Activated CD8-positive, alpha-beta T cell treated with anti-CD3 and anti-CD28 coated beads, Interleukin-2, amount 10 ng/mL, durations not matched to agents 7 days and 5 days (primary cell): ENCODE results near the gene RSPH9. TPM values are rescaled to one million over a fixed set of nuclear protein-coding genes. Genes with fewer than 3 reads are reported as not detected.

ENCODE experiments used
- ATAC-seq: fragments of 150-1000 bp; cut with Tn5 transposase; one replicate; pipeline ENCODE4 v1.10.0; 2021; ENCODE audit warnings: moderate library complexity
- CTCF ChIA-PET: fragments of 350-600 bp; sonication (Branson Sonifier 250); formaldehyde crosslinking; loops from one replicate; lab custom pipeline; 2021; ENCODE audit warnings: antibody characterized with exemption; lab: Charles Lee
- POLR2A ChIA-PET: fragments of 350-600 bp; sonication (Branson Sonifier 250); formaldehyde crosslinking; loops from one replicate; lab custom pipeline; 2021; ENCODE audit warnings: antibody characterized with exemption; lab: Charles Lee
- DNase-seq: peaks from one replicate; pipeline ENCODE4 v3.0.0-alpha.2; 2020
- H3K27ac Mint-ChIP-seq: one replicate; pipeline ENCODE4 v1.8.0; 2021; ENCODE audit warnings: mild to moderate bottlenecking, mixed read lengths
- H3K27me3 Mint-ChIP-seq: one replicate; pipeline ENCODE4 v1.8.0; 2021; ENCODE audit warnings: low read depth, mixed read lengths
- H3K36me3 Mint-ChIP-seq: one replicate; pipeline ENCODE4 v1.8.0; 2021; ENCODE audit warnings: low read depth, mixed read lengths
- H3K4me1 Mint-ChIP-seq: one replicate; pipeline ENCODE4 v1.8.0; 2021; ENCODE audit warnings: low read depth, mixed read lengths
- H3K4me3 Mint-ChIP-seq: one replicate; pipeline ENCODE4 v1.8.0; 2021; ENCODE audit warnings: mild to moderate bottlenecking, mixed read lengths
- H3K9me3 Mint-ChIP-seq: one replicate; pipeline ENCODE4 v1.8.0; 2022; ENCODE audit warnings: mixed read lengths; ENCODE audit not compliant: insufficient read depth
- total RNA-seq, 2 experiments: library from RNA; stranded (reverse); gene quantifications; one replicate each; pipeline ENCODE4 v1.2.3, GENCODE V29; 2021

Gene RSPH9
- total RNA-seq, 2 experiments from 2014 or later = not detected

- ChIA-PET CTCF (no interaction called here), POLR2A (no interaction called here)
- Mint-ChIP-seq H3K27ac (no peak overlapping the region), H3K4me3 (no peak overlapping the region), H3K9me3 (no peaks in the 10 kb centered on the region), H3K27me3 (peaks cover 20% of the 10 kb centered on the region), H3K4me1 (peaks cover 8% of the 10 kb centered on the region), H3K36me3 (no peaks in the 10 kb centered on the region)
- DNase-seq = no peak
- ATAC-seq = no peak
Measured at GRCh38 chr6:43716099-43716498, 71.3 kb downstream of the RSPH9 start.

GRCh38 chr6:43717389-43717788, 72.6 kb downstream of the RSPH9 start:
- CTCF ChIA-PET = no interaction called here
- H3K4me3 Mint-ChIP-seq = no peak overlapping the region
- peaks cover 18% of the 10 kb centered on the region for H3K27me3 Mint-ChIP-seq
- ATAC-seq = no peak
- POLR2A ChIA-PET = no interaction called here
- no peaks in the 10 kb centered on the region for H3K4me1 Mint-ChIP-seq
- H3K36me3 Mint-ChIP-seq = no peaks in the 10 kb centered on the region
- H3K9me3 Mint-ChIP-seq = no peaks in the 10 kb centered on the region
- no peak overlapping the region for H3K27ac Mint-ChIP-seq
- DNase-seq = no peak

GRCh38 chr6:43717822-43718221, 73.0 kb downstream of the RSPH9 start:
- ATAC-seq (no peak), DNase-seq (no peak)
- no peaks in the 10 kb centered on the region for H3K36me3 Mint-ChIP-seq
- H3K4me3 Mint-ChIP-seq = no peak overlapping the region
- H3K4me1 Mint-ChIP-seq = no peaks in the 10 kb centered on the region
- peaks cover 16% of the 10 kb centered on the region for H3K27me3 Mint-ChIP-seq
- H3K27ac Mint-ChIP-seq = no peak overlapping the region
- POLR2A ChIA-PET = no interaction called here
- CTCF ChIA-PET = no interaction called here
- H3K9me3 Mint-ChIP-seq = no peaks in the 10 kb centered on the region

- H3K9me3 Mint-ChIP-seq = no peaks in the 10 kb centered on the region
- POLR2A ChIA-PET = interaction anchor here (0.9 kb wide), 1 partner anchor 9 kb away, joined by 3 read pairs; no protein-coding TSS in a partner anchor
- H3K36me3 Mint-ChIP-seq = no peaks in the 10 kb centered on the region
- H3K4me1 Mint-ChIP-seq = peaks cover 3% of the 10 kb centered on the region
- peaks cover 16% of the 10 kb centered on the region for H3K27me3 Mint-ChIP-seq
- CTCF ChIA-PET = no interaction called here
- no peak overlapping the region for H3K27ac Mint-ChIP-seq
- ATAC-seq (no peak), DNase-seq (no peak)
- H3K4me3 Mint-ChIP-seq = no peak overlapping the region
Measured at GRCh38 chr6:43718387-43719105, 73.7 kb downstream of the RSPH9 start.

- no peaks in the 10 kb centered on the region for H3K36me3 Mint-ChIP-seq
- no peak overlapping the region for H3K27ac Mint-ChIP-seq
- no peak for DNase-seq
- H3K9me3 Mint-ChIP-seq = no peaks in the 10 kb centered on the region
- H3K4me3 Mint-ChIP-seq = no peak overlapping the region
- CTCF ChIA-PET = no interaction called here
- POLR2A ChIA-PET = interaction anchor here (0.9 kb wide), 1 partner anchor 8 kb away, joined by 3 read pairs; no protein-coding TSS in a partner anchor
- peaks cover 16% of the 10 kb centered on the region for H3K27me3 Mint-ChIP-seq
- no peak for ATAC-seq
- H3K4me1 Mint-ChIP-seq = peaks cover 13% of the 10 kb centered on the region
Measured at GRCh38 chr6:43719511-43719910, 74.7 kb downstream of the RSPH9 start.

GRCh38 chr6:43720999-43721398, 76.2 kb downstream of the RSPH9 start:
- ChIA-PET CTCF (interaction anchor here (0.9 to 4.9 kb wide), 4 partner anchors 49 to 358 kb away, joined by 3 to 38 read pairs (median 20); partner anchors contain the start of gene VEGFA), POLR2A (no interaction called here)
- ATAC-seq (no peak), DNase-seq (no peak)
- Mint-ChIP-seq H3K27ac (no peak overlapping the region), H3K27me3 (peaks cover 16% of the 10 kb centered on the region), H3K4me1 (peaks cover 27% of the 10 kb centered on the region), H3K4me3 (no peak overlapping the region), H3K9me3 (no peaks in the 10 kb centered on the region), H3K36me3 (no peaks in the 10 kb centered on the region)

Other genes starting within 250 kb of the RSPH9 start
- 10 to 100 TPM; 38.8 to 39.8 TPM for gene ABCC10, start 217.5 kb upstream of the RSPH9 start, total RNA-seq
- not detected for gene DLK2, start 189.5 kb upstream of the RSPH9 start, total RNA-seq
- gene TJAP1, start 167.5 kb upstream of the RSPH9 start, total RNA-seq = 10 to 100 TPM; 34.7 to 35.5 TPM
- under 1 TPM; 0.26 to 0.55 TPM for gene LRRC73, start 134.7 kb upstream of the RSPH9 start, total RNA-seq
- gene YIPF3, start 128.1 kb upstream of the RSPH9 start, total RNA-seq = 10 to 100 TPM; 55.6 to 59.0 TPM
- 10 to 100 TPM; 34.7 to 35.4 TPM for gene POLR1C, start 127.9 kb upstream of the RSPH9 start, total RNA-seq
- gene XPO5, start 69.0 kb upstream of the RSPH9 start, total RNA-seq = 10 to 100 TPM; 57.6 to 62.1 TPM
- 10 to 100 TPM; 73.1 to 75.2 TPM for gene POLH, start 68.9 kb upstream of the RSPH9 start, total RNA-seq
- gene GTPBP2, start 15.8 kb upstream of the RSPH9 start, total RNA-seq = 10 to 100 TPM; 94.3 to 99.4 TPM
- gene MAD2L1BP, start 9.2 kb upstream of the RSPH9 start, total RNA-seq = 10 to 100 TPM; 44.2 to 44.6 TPM
- 10 to 100 TPM; 38.7 to 43.2 TPM for gene MRPS18A, start 42.8 kb downstream of the RSPH9 start, total RNA-seq
- gene VEGFA, start 125.2 kb downstream of the RSPH9 start, total RNA-seq = 10 to 100 TPM; 37.9 to 39.3 TPM